SK-N-SH (cell line): ENCODE results near the gene CLSTN2.

Source experiments
- ELF1 ChIP-seq: IDR thresholded peaks from 2 replicates; pipeline ENCODE4 v1.4.0; 2012
- POLR2AphosphoS5 ChIP-seq: IDR thresholded peaks from 2 replicates; pipeline ENCODE4 v1.6.1; 2012; ENCODE audit warnings: low read depth, low read length
- RCOR1 ChIP-seq: fragments of 150-350 bp; IDR thresholded peaks from 2 replicates; pipeline ENCODE4 v1.6.1; 2017; ENCODE audit warnings: antibody characterized with exemption, low read length
- TAF1 ChIP-seq: IDR thresholded peaks from 2 replicates; pipeline ENCODE4 v1.6.1; 2012; ENCODE audit warnings: low read depth, mild to moderate bottlenecking, low read length, moderate library complexity, borderline replicate concordance
- TCF12 ChIP-seq: IDR thresholded peaks from 2 replicates; pipeline ENCODE4 v1.4.0; 2012
- TF ChIP-seq, protein P1 (sequence below): fragments of 200-600 bp; sonication (generic); IDR thresholded peaks from 2 replicates; pipeline ENCODE4 v1.6.1; 2017; ENCODE audit warnings: antibody characterized with exemption, mild to moderate bottlenecking, moderate library complexity
- TF ChIP-seq, protein P2 (sequence below): IDR thresholded peaks from 2 replicates; pipeline ENCODE4 v1.4.0; 2012; ENCODE audit warnings: low read depth
- TF ChIP-seq, protein P3 (sequence below): fragments of 150-350 bp; IDR thresholded peaks from 2 replicates; pipeline ENCODE4 v1.6.1; 2017; ENCODE audit warnings: antibody characterized with exemption, low read length, low read depth, borderline replicate concordance

DNA sequence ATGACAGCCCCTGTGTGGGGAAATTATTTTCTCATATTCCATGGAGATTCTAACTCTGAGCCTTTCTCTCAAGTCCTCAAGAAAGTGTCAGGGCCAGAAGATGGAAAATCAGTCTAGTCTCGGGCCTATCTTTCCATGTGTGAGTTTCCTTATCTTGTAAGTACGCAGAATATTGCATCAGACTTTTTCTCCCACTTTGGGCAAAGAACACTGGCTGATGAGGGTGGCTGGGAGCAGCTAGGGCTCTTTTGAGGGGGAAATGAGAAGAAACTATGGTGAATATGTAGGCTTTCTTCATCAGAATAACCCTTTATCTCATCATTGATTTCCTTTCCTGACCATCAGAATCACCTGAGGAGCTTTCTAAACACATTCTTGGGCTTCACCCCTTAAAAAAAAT, 264.0 kb downstream of the CLSTN2 start:
- TF ChIP-seq TAF1 = no peak
- TF ChIP-seq, protein P1, sequence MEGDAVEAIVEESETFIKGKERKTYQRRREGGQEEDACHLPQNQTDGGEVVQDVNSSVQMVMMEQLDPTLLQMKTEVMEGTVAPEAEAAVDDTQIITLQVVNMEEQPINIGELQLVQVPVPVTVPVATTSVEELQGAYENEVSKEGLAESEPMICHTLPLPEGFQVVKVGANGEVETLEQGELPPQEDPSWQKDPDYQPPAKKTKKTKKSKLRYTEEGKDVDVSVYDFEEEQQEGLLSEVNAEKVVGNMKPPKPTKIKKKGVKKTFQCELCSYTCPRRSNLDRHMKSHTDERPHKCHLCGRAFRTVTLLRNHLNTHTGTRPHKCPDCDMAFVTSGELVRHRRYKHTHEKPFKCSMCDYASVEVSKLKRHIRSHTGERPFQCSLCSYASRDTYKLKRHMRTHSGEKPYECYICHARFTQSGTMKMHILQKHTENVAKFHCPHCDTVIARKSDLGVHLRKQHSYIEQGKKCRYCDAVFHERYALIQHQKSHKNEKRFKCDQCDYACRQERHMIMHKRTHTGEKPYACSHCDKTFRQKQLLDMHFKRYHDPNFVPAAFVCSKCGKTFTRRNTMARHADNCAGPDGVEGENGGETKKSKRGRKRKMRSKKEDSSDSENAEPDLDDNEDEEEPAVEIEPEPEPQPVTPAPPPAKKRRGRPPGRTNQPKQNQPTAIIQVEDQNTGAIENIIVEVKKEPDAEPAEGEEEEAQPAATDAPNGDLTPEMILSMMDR = no peak
- TF ChIP-seq POLR2AphosphoS5 = no peak
- no peak for TF ChIP-seq RCOR1
- no peak for TF ChIP-seq ELF1
- no peak for TF ChIP-seq TCF12
- TF ChIP-seq, protein P2, sequence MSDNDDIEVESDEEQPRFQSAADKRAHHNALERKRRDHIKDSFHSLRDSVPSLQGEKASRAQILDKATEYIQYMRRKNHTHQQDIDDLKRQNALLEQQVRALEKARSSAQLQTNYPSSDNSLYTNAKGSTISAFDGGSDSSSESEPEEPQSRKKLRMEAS = no peak
- TF ChIP-seq, protein P3, sequence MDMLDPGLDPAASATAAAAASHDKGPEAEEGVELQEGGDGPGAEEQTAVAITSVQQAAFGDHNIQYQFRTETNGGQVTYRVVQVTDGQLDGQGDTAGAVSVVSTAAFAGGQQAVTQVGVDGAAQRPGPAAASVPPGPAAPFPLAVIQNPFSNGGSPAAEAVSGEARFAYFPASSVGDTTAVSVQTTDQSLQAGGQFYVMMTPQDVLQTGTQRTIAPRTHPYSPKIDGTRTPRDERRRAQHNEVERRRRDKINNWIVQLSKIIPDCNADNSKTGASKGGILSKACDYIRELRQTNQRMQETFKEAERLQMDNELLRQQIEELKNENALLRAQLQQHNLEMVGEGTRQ = no peak
